Measurements from ENCODE around the gene CXorf58. TPM values are rescaled to one million over a fixed set of nuclear protein-coding genes. Genes with fewer than 3 reads are reported as not detected.

The CXorf58 gene
- total and polyA plus RNA-seq, 2 of the 8 experiments (the other 6 are each of a cell fraction or from before 2014, with no cell fraction given) = 0.05 TPM; not detected in 1

- Histone ChIP-seq H2BK15ac (ENCODE audit: low read length) (0 out of 2 replicates have a peak overlapping the region, but pooled peaks have one; percentile 46), H2AFZ (ENCODE audit: low read length) (no peak overlapping the region), H3K79me2 (ENCODE audit: control insufficient read depth in 1 of 2, insufficient read depth in 2 of 2, low read length in 2 of 2) (no peaks in the 10 kb centered on the region), H3K27me3 (replicated peaks in 1 of 4; ENCODE audit: control insufficient read depth in 3 of 4, extremely low read depth in 1 of 4, insufficient read depth in 3 of 4, low read length in 3 of 4) (no peaks in the 10 kb centered on the region), H2BK120ac (replicated peaks; ENCODE audit: low read depth, low read length) (no peak overlapping the region), H3K79me1 (ENCODE audit: low read depth, low read length) (no peaks in the 10 kb centered on the region), H3K14ac (ENCODE audit: insufficient read length) (no peak overlapping the region), H3K4ac (replicated peaks; ENCODE audit: insufficient read length, low read depth, low read length) (no peak overlapping the region), H3K36me3 (ENCODE audit: control insufficient read depth in 2 of 4, insufficient read depth in 4 of 4, low read length in 3 of 4) (no peaks in the 10 kb centered on the region), H3K18ac (ENCODE audit: extremely low read depth, low read length) (no peak overlapping the region), H3K9ac (replicated peaks in 1 of 4; ENCODE audit: extremely low read depth in 1 of 4, low read depth in 3 of 4, low read length in 3 of 4) (no peak overlapping the region), H4K5ac (ENCODE audit: insufficient read length, low read depth, low read length) (no peak overlapping the region), H4K8ac (ENCODE audit: extremely low read depth, insufficient read depth, low read length) (no peak overlapping the region), H2BK12ac (ENCODE audit: low read depth, low read length) (no peak overlapping the region), H3K56ac (replicated peaks; ENCODE audit: insufficient read length, low read depth, low read length) (no peak overlapping the region), H3K9me3 (ENCODE audit: insufficient read depth in 2 of 2, low read depth in 1 of 2, low read length in 1 of 2) (no peaks in the 10 kb centered on the region), H2AK5ac (ENCODE audit: low read depth, low read length) (no peak overlapping the region), H2BK5ac (ENCODE audit: low read depth, low read length) (no peak overlapping the region), H4K20me1 (replicated peaks in 1 of 2; ENCODE audit: control insufficient read depth in 1 of 2, insufficient read depth in 2 of 2, low read length in 2 of 2) (no peaks in the 10 kb centered on the region), H4K91ac (replicated peaks; ENCODE audit: insufficient read length, low read length) (no peak overlapping the region), H3K23ac (ENCODE audit: insufficient read length) (no peak overlapping the region), H3K4me1 (replicated peaks in 1 of 4; ENCODE audit: control insufficient read depth in 3 of 4, insufficient read depth in 4 of 4, low read length in 3 of 4) (peaks cover 0 to 3% (median 0%) of the 10 kb centered on the region in 4 experiments; a peak in 2 of 7 replicates), H3K27ac (ENCODE audit: low read depth, low read length) (no peak overlapping the region), H3K23me2 (ENCODE audit: low read depth, low read length) (no peaks in the 10 kb centered on the region), H2BK20ac (ENCODE audit: low read length) (no peak overlapping the region), H3K4me2 (ENCODE audit: insufficient read depth in 1 of 2, low read depth in 2 of 2, low read length in 2 of 2) (peak overlapping the region; percentile 12 to 28; a peak in 2 of 4 replicates), H3K4me3 (ENCODE audit: extremely low read depth in 1 of 4, insufficient read depth in 2 of 4, low read depth in 3 of 4, low read length in 4 of 4) (peak overlapping the region in 1 of 4 experiments; percentile 26; a peak in 1 of 8 replicates)
- FAIRE-seq (no peak), DNase-seq (ENCODE audit: low read depth in 1 of 2, low spot score in 2 of 2) (no peak)
- POLR2A ChIA-PET (ENCODE audit: partially characterized antibody) = no interaction called here
- WGBS, 2 experiments (ENCODE audit: extremely low coverage in 1 of 2, insufficient coverage in 1 of 2, insufficient read length in 1 of 2, insufficient replicate concordance in 2 of 2, low coverage in 1 of 2, low lambda C conversion rate in 2 of 2, missing lambda C conversion rate in 1 of 2) = 48% methylated on average over 9 of the region's 9 CpGs; no CpG with 5 or more reads in 1 of the 2 experiments
- CTCF ChIA-PET (ENCODE audit: partially characterized antibody) = no interaction called here
- TF ChIP-seq ZNF274 (IDR thresholded peaks at IDR 0.05; ENCODE audit: borderline replicate concordance, extremely low read depth, low read length) (no peak), RXRA (IDR thresholded peaks at IDR 0.05; ENCODE audit: insufficient read depth, low read depth, low read length) (no peak), EZH2 (IDR thresholded peaks at IDR 0.05; ENCODE audit: low read depth, low read length, severe bottlenecking) (no peak), ATF2 (IDR thresholded peaks at IDR 0.05; ENCODE audit: low read length) (no peak), SAP30 (IDR thresholded peaks at IDR 0.05; ENCODE audit: insufficient read depth, insufficient replicate concordance, low read length) (no peak), TAF7 (optimal IDR thresholded peaks at IDR 0.05; ENCODE audit: borderline replicate concordance, low read depth, low read length) (no peak), CTCF (IDR thresholded peaks at IDR 0.05; ENCODE audit: control extremely low read depth in 1 of 3, insufficient read depth in 1 of 3, low read depth in 1 of 3, low read length in 3 of 3) (no peak), GABPA (IDR thresholded peaks at IDR 0.05; ENCODE audit: borderline replicate concordance, insufficient read depth, low read length) (no peak)
Observed at GRCh38 chrX:23883737-23884354, 24.0 kb upstream of the CXorf58 start.
